SH-SY5Y (cell line): ENCODE data around the gene UAP1L1.

Source experiments
- GATA2 ChIP-seq: IDR thresholded peaks from 2 replicates; pipeline ENCODE4 v1.6.1; 2011; ENCODE audit warnings: mild to moderate bottlenecking, low read depth, low read length
- GATA3 ChIP-seq: IDR thresholded peaks from 2 replicates; pipeline ENCODE4 v1.6.1; 2011; ENCODE audit warnings: low read depth, mild to moderate bottlenecking, low read length, moderate library complexity

DNA sequence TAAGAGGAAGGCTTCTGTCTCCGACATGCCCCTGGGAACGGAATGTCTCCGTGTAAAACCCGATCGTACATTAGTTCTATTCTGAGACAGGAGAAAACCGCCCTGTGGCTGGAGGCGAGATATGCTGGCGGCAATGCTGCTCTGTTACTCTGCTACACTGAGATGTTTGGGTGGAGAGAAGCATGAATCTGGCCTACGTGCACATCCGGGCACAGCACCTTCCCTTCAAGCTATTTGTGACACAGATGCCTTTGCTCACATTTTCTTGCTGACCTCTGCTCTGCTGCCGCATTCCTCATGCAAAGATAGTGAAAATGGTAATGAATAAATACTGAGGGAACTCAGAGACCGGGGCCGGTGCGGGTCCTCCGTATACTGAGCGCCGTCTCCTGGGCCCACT lies 39.4 kb downstream of the UAP1L1 start:
- TF ChIP-seq GATA3 (no peak), GATA2 (no peak)
